GM12878 (cell line): ENCODE measurements around the gene DNA2. TPM values are rescaled to one million over a fixed set of nuclear protein-coding genes. Genes with fewer than 3 reads are reported as not detected.
A peak's percentile ranks its signal among the peaks of the same experiment; 100 is the strongest.

Experiments
- CREB1 ChIP-seq: IDR thresholded peaks from 2 replicates; pipeline ENCODE4 v1.6.1; 2012; ENCODE audit warnings: low read depth, mild to moderate bottlenecking, inconsistent platforms
- HDAC2 ChIP-seq: fragments of 200-600 bp; sonication (generic); IDR thresholded peaks from 2 replicates; pipeline ENCODE4 v1.6.1; 2017
- HDGF ChIP-seq: fragments of 450-650 bp; IDR thresholded peaks from 2 replicates; pipeline ENCODE4 v1.6.1; 2016; ENCODE audit warnings: antibody characterized with exemption
- MEF2B ChIP-seq: fragments of 450-650 bp; IDR thresholded peaks from 2 replicates; pipeline ENCODE4 v1.6.1; 2018; ENCODE audit warnings: mild to moderate bottlenecking, moderate library complexity; ENCODE audit not compliant: partially characterized antibody, poor library complexity, severe bottlenecking
- MTA2 ChIP-seq: fragments of 450-650 bp; IDR thresholded peaks from 2 replicates; pipeline ENCODE4 v1.6.1; 2016; ENCODE audit warnings: low read depth, mild to moderate bottlenecking, moderate library complexity
- NR2C2 ChIP-seq: IDR thresholded peaks from 2 replicates; pipeline ENCODE4 v1.6.1; 2011; ENCODE audit warnings: borderline replicate concordance, low read depth; ENCODE audit not compliant: control insufficient read depth, insufficient read length
- RAD21 ChIP-seq: IDR thresholded peaks from 2 replicates; pipeline ENCODE4 v1.6.1; 2011; ENCODE audit warnings: mild to moderate bottlenecking, low read depth, low read length, moderate library complexity; ENCODE audit not compliant: insufficient read depth
- SIN3A ChIP-seq: IDR thresholded peaks from 2 replicates; pipeline ENCODE4 v1.6.1; 2012; ENCODE audit warnings: low read depth, low read length, improper control_type of control experiment
- SUZ12 ChIP-seq: fragments of 200-600 bp; sonication (generic); IDR thresholded peaks from one replicate; pipeline ENCODE4 v1.6.1; 2018; ENCODE audit warnings: antibody characterized with exemption, mild to moderate bottlenecking; ENCODE audit not compliant: unreplicated experiment
- TCF7 ChIP-seq: IDR thresholded peaks from 2 replicates; pipeline ENCODE4 v1.6.1; 2014; ENCODE audit warnings: antibody characterized with exemption, borderline replicate concordance
- ZNF207 ChIP-seq: fragments of 450-650 bp; IDR thresholded peaks from 2 replicates; pipeline ENCODE4 v1.6.1; 2014; ENCODE audit warnings: antibody characterized with exemption, mild to moderate bottlenecking, borderline replicate concordance
- ZNF592 ChIP-seq: fragments of 450-650 bp; IDR thresholded peaks from 2 replicates; pipeline ENCODE4 v1.6.1; 2017; ENCODE audit warnings: mild to moderate bottlenecking, moderate library complexity
- ZNF622 ChIP-seq: fragments of 450-650 bp; IDR thresholded peaks from 2 replicates; pipeline ENCODE4 v1.6.1; 2017; ENCODE audit warnings: mild to moderate bottlenecking, inconsistent platforms
- polyA plus RNA-seq, 11 experiments: library from polyadenylated mRNA; depleted of rRNA in 4 of 11; unstranded in 6 of 11; stranded (reverse) in 5 of 11; fragments of >200 nt; fragmentation: Nextera tagmentation in 4 of 11; fragmentation: Illumina TruSeq in 1 of 11; extraction: Ambion mirVana in 4 of 11; extraction: Trizol in 1 of 11; gene quantifications; 1 replicate in 1 of 11; 2 replicates in 10 of 11; pipeline versions ENCODE4 v1.2.1 to v1.2.3, GENCODE V29; 2011 to 2016; ENCODE audit warnings: inconsistent platforms in 2 of 11, missing spikeins in 2 of 11, low read depth in 1 of 11
- total RNA-seq, 4 experiments: library from RNA; depleted of rRNA in 3 of 4; stranded (reverse); fragments of >200 nt in 3 of 4; fragmentation: Illumina TruSeq in 1 of 4; extraction: Trizol in 1 of 4; gene quantifications; 2 replicates each; pipeline versions ENCODE4 v1.2.1 to v1.2.3, GENCODE V29; 2013 to 2021

Gene DNA2
- total and polyA plus RNA-seq, 10 of the 15 experiments (the other 5 are each of a cell fraction or from before 2014, with no cell fraction given) = 17.7 to 41.8 (median 28.4) TPM

- TF ChIP-seq ZNF592 (no peak), TCF7 (no peak), SUZ12 (no peak), MTA2 (no peak), NR2C2 (no peak), HDGF (no peak; the same call in 1 of the 2 replicates), SIN3A (no peak; the same call in 1 of the 2 replicates), RAD21 (0 out of 2 replicates have a peak, but pooled peaks have one; percentile 15), CREB1 (no peak; the same call in 1 of the 2 replicates), MEF2B (peak; percentile 31), ZNF622 (no peak), HDAC2 (no peak), ZNF207 (0 out of 2 replicates have a peak, but pooled peaks have one; percentile 37)
Measured at GRCh38 chr10:68406815-68407548, 64.8 kb downstream of the DNA2 start, which contains the start of gene RUFY2 (continued).
